ENCODE data around the gene KCTD17. TPM values are rescaled to one million over a fixed set of nuclear protein-coding genes. Genes with fewer than 3 reads are reported as not detected.

KCTD17 gene
- total and polyA plus RNA-seq, 2 of the 13 experiments (the other 11 are each of a cell fraction or from before 2014, with no cell fraction given): 5.3 to 11.7 TPM

- FAIRE-seq (no peak), DNase-seq (ENCODE audit: low spot score) (no peak), ATAC-seq (peak; percentile 7)
- ChIA-PET POLR2A (interaction anchor here (11.4 kb wide), 1 partner anchor 31 kb away, joined by 141 read pairs; no protein-coding TSS in a partner anchor), CTCF (ENCODE audit: low intra/inter-chr PET ratio, low total read pairs) (no interaction called here)
- intact Hi-C loops (cut with micrococcal nuclease; ENCODE audit: unreplicated experiment) (no loop called here), in situ Hi-C loops (cut with HindIII; ENCODE audit: extremely low pct_ligation_motif_present, low pct_unique_long_range_greater_than_20kb) (no loop called here)
- BruUV-seq (replicated peaks): no TSS peak
- no peak overlapping the region for H2AFZ ChIP-seq (ENCODE audit: low read length)
- no peaks in the 10 kb centered on the region; a peak in 1 of 5 replicates for H3K27me3 ChIP-seq (ENCODE audit: control insufficient read depth in 1 of 2, insufficient read depth in 2 of 2, low read length in 2 of 2)
- WGBS (ENCODE audit: low lambda C conversion rate): 79% methylated on average over 5 of the region's 9 CpGs
- H3K27ac ChIP-seq (ENCODE audit: extremely low read length, insufficient read depth, low read length): no peak overlapping the region
- peaks cover 38% of the 10 kb centered on the region for H3K4me1 ChIP-seq (ENCODE audit: insufficient read depth, low read length)
- TF ChIP-seq HOXA9 (CRISPR knock-in tag; IDR thresholded peaks at IDR 0.05; ENCODE audit: borderline replicate concordance) (no peak), ZNF609 (CRISPR knock-in tag; IDR thresholded peaks at IDR 0.05; ENCODE audit: borderline replicate concordance) (no peak), ZBTB3 (CRISPR knock-in tag; IDR thresholded peaks at IDR 0.05; ENCODE audit: borderline replicate concordance, low read depth) (no peak), AGO1 (IDR thresholded peaks at IDR 0.05; ENCODE audit: low read depth, low read length, poor library complexity, severe bottlenecking) (peak; percentile 92), HNRNPL (IDR thresholded peaks at IDR 0.05; ENCODE audit: low read depth, low read length) (0 out of 2 replicates have a peak, but pooled peaks have one; percentile 43), ZNF687 (CRISPR knock-in tag; IDR thresholded peaks at IDR 0.05) (0 out of 2 replicates have a peak, but pooled peaks have one; percentile 14), PPARG (CRISPR knock-in tag; conservative IDR thresholded peaks at IDR 0.05) (0 out of 2 replicates have a peak, but pooled peaks have one; percentile 31), ZNF790 (CRISPR knock-in tag; IDR thresholded peaks at IDR 0.05; ENCODE audit: borderline replicate concordance) (no peak), AGO2 (optimal IDR thresholded peaks at IDR 0.05; ENCODE audit: low read depth, low read length) (peak; percentile 91), POLR2G (IDR thresholded peaks at IDR 0.05; ENCODE audit: low read depth, low read length) (0 out of 2 replicates have a peak, but pooled peaks have one; percentile 31), RBM22 (optimal IDR thresholded peaks at IDR 0.05; ENCODE audit: low read length) (peak; percentile 60)
- no peak overlapping the region for H3K4me2 ChIP-seq (ENCODE audit: low read depth, low read length)
- no peaks in the 10 kb centered on the region for H3K9me3 ChIP-seq (ENCODE audit: low read length)
- H3K4me3 ChIP-seq (replicated peaks in 1 of 3; ENCODE audit: insufficient read depth in 1 of 3, low read depth in 2 of 3, low read length in 3 of 3): no peak overlapping the region
- peaks cover 10% of the 10 kb centered on the region for H3K79me2 ChIP-seq (ENCODE audit: insufficient read depth, low read length)
- H3K9ac ChIP-seq (ENCODE audit: insufficient read depth, low read depth, low read length): no peak overlapping the region
- H4K20me1 ChIP-seq (ENCODE audit: insufficient read depth, low read length): peaks cover 23% of the 10 kb centered on the region
- H3K36me3 ChIP-seq (replicated peaks in 1 of 2; ENCODE audit: control insufficient read depth in 1 of 2, insufficient read depth in 2 of 2, low read length in 2 of 2): peaks cover 1 to 9% of the 10 kb centered on the region in 2 experiments; a peak in 3 of 5 replicates
Measured at GRCh38 chr22:37012262-37012904, 39.2 kb upstream of the KCTD17 start.
